ENCODE measurements around the gene CD40. TPM values are rescaled to one million over a fixed set of nuclear protein-coding genes. Genes with fewer than 3 reads are reported as not detected.

Gene CD40
- total RNA-seq, 1 experiment from 2014 or later = 7.8 TPM

GRCh38 chr20:46139266-46139889, 21.3 kb downstream of the CD40 start:
- Histone ChIP-seq H4K8ac (replicated peaks; ENCODE audit: insufficient read length, low read depth, low read length) (no peak overlapping the region), H2AFZ (ENCODE audit: low read length) (no peak overlapping the region), H3K23ac (ENCODE audit: insufficient read length, low read depth, low read length) (no peak overlapping the region), H2BK12ac (ENCODE audit: insufficient read length, low read depth, low read length) (no peak overlapping the region), H3K27me3 (ENCODE audit: insufficient read depth, low read length) (no peaks in the 10 kb centered on the region), H3K79me1 (ENCODE audit: insufficient read depth, low read depth, low read length, poor library complexity, severe bottlenecking) (no peaks in the 10 kb centered on the region), H3K79me2 (ENCODE audit: insufficient read depth, low read length) (no peaks in the 10 kb centered on the region), H3K14ac (ENCODE audit: insufficient read depth, low read length) (peak overlapping the region; percentile 25; the same call in 1 of the 2 replicates), H3K4me1 (ENCODE audit: insufficient read depth, low read length) (no peaks in the 10 kb centered on the region), H2BK120ac (ENCODE audit: low read depth, low read length, poor library complexity, severe bottlenecking) (no peak overlapping the region), H4K5ac (ENCODE audit: insufficient read length, low read depth, low read length) (no peak overlapping the region), H3K23me2 (ENCODE audit: insufficient read length, low read depth, low read length, poor library complexity, severe bottlenecking) (no peaks in the 10 kb centered on the region), H3K4me2 (ENCODE audit: insufficient read depth, insufficient read length, low read length) (no peak overlapping the region), H2BK15ac (ENCODE audit: low read depth, low read length) (no peak overlapping the region), H3K18ac (ENCODE audit: insufficient read length, low read depth, low read length) (no peak overlapping the region), H3K56ac (ENCODE audit: insufficient read length, low read depth, low read length) (no peak overlapping the region), H4K91ac (ENCODE audit: insufficient read length, low read depth, low read length) (no peak overlapping the region), H3K27ac (ENCODE audit: insufficient read length, low read depth, low read length) (no peak overlapping the region), H4K20me1 (ENCODE audit: control insufficient read depth, insufficient read depth, insufficient read length) (no peaks in the 10 kb centered on the region), H2BK5ac (ENCODE audit: insufficient read length, low read length) (no peak overlapping the region), H3K4ac (ENCODE audit: low read depth, low read length) (no peak overlapping the region), H3K9ac (ENCODE audit: extremely low read depth, insufficient read length, low read length) (no peak overlapping the region), H3K9me3 (ENCODE audit: control insufficient read depth, low read depth, low read length) (no peaks in the 10 kb centered on the region), H2AK5ac (ENCODE audit: insufficient read length, low read length) (no peak overlapping the region), H3T11ph (ENCODE audit: low read length) (no peak overlapping the region), H2BK20ac (ENCODE audit: low read depth, low read length, poor library complexity, severe bottlenecking) (no peak overlapping the region)
- Mint-ChIP-seq H3K9me3 (no peaks in the 10 kb centered on the region; a peak in 1 of 5 replicates), H3K27me3 (ENCODE audit: low read depth) (peaks cover 23% of the 10 kb centered on the region), H3K4me3 (no peak overlapping the region), H3K36me3 (ENCODE audit: insufficient read depth in 1 of 3, low read depth in 3 of 3) (no peaks in the 10 kb centered on the region), H3K4me1 (peaks cover 27 to 45% of the 10 kb centered on the region in 2 experiments), H3K27ac (no peak overlapping the region)
- TF ChIP-seq CTCF (conservative IDR thresholded peaks at IDR 0.05) = no peak
- no CpG with 5 or more reads among the region's 8 CpGs for WGBS (ENCODE audit: extremely low coverage, insufficient read length, low lambda C conversion rate)
- no peak for DNase-seq
